ENCODE data around the gene SOCS7.

SOCS7 gene

DNA sequence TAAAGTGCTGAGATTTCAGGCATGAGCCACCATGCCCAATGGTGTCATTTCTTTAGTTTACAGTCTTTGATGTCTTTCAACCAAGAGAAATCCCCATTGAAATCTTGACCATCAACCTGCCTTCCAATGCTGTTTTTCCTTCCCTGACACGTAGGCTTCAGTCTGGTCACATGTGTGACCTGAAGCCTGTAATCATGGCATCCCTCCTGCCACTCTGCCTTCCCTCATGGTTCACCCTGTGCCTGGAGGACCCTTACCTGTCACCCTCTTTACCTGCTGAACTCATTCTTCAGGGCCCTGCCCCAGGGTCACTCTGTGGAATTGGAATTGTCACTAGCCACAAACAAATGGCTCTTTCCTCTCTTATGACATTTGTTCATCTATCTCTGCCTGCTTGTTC lies 58.6 kb downstream of the SOCS7 start:
- ChIA-PET CTCF (interaction anchor here (1.1 to 17.1 kb wide), 3 partner anchors 9 to 88 kb away, joined by 3 to 456 read pairs (median 3); partner anchors contain the start of genes GPR179 and SOCS7), POLR2A (no interaction called here)
- DNase-seq (ENCODE audit: low read depth, low spot score) = no peak
- TF ChIP-seq, protein P1, sequence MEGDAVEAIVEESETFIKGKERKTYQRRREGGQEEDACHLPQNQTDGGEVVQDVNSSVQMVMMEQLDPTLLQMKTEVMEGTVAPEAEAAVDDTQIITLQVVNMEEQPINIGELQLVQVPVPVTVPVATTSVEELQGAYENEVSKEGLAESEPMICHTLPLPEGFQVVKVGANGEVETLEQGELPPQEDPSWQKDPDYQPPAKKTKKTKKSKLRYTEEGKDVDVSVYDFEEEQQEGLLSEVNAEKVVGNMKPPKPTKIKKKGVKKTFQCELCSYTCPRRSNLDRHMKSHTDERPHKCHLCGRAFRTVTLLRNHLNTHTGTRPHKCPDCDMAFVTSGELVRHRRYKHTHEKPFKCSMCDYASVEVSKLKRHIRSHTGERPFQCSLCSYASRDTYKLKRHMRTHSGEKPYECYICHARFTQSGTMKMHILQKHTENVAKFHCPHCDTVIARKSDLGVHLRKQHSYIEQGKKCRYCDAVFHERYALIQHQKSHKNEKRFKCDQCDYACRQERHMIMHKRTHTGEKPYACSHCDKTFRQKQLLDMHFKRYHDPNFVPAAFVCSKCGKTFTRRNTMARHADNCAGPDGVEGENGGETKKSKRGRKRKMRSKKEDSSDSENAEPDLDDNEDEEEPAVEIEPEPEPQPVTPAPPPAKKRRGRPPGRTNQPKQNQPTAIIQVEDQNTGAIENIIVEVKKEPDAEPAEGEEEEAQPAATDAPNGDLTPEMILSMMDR (IDR thresholded peaks at IDR 0.05; ENCODE audit: insufficient read depth, low read length, missing control alignments) = no peak
- H3K4me3 ChIP-seq (ENCODE audit: low read depth, low read length) = no peak overlapping the region

DNA sequence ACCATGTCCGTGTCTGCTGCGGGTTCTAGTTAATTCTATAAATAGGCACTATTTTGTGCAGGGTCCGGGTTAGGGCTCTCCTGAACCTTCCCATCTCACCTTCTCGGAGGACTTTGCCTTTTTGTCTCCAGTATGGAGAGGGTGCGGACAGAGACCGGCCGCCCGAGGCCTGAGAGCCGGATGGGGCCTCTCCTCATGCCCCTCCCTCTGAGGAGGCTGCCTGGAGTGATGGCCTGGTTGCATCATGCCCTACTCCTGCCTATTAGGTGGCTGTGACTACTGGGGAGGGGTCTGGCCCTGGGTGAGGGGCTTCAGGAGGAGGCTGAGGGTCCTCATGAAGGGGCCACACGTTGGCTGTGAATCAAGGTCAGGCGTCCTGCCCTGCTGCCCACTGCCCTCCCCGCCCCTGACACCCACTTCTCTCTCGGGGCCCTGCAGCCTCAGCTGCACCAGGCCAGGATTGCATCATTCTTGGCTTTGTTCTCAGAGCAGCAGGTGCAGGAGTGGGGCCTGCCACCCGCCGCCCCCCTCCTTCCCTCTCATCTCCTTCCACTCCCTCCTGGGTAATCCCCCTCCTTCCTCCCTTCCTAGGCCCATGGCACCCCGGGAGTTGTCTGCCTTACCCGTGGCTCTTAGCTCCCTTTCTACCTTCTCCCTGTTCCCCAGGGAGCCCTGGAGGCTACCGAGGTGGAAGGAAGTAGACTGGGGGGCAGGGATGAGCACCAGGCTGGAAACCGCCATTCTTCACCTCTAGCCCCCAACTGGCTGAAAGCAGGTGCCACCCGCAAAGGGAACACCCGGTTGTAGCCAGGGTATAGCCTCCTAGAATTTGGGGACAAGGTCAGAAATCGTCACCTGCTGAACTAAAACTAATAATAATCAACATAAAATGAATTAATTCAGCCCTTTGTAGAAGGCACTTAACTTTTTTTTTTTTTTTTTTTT lies 63.9 kb downstream of the SOCS7 start:
- DNase-seq (ENCODE audit: low read depth, low spot score) = no peak
- TF ChIP-seq, protein P1 (IDR thresholded peaks at IDR 0.05; ENCODE audit: insufficient read depth, low read length, missing control alignments) = no peak
- CTCF ChIA-PET = interaction anchor here (0.8 to 17.1 kb wide), 33 partner anchors 10 to 252 kb away, joined by 3 to 456 read pairs (median 7); partner anchors contain the start of genes GPR179 and SOCS7
- peak overlapping the region; percentile 36 for H3K4me3 ChIP-seq (ENCODE audit: low read depth, low read length)
- POLR2A ChIA-PET = interaction anchor here (0.6 to 1.0 kb wide), 2 partner anchors 60 to 66 kb away, joined by 3 to 4 read pairs; no protein-coding TSS in a partner anchor

DNA sequence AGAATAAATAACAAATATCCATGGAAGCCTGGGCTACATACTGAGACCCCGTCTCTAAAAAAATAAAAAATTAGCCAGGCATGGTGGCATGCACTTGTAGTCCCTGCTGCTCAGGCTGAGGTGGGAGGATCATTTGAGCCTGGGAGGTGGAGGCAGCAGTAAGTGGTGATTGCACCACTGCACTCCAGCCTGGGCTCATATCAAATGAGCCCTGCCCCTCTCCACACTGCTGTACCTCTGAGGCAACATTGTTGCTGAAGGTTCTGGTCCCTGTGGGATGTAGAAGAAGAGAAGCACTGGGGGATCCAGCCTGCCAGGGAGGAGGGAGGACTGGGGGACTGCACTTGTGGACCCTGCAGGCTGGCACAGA lies 65.2 kb downstream of the SOCS7 start:
- POLR2A ChIA-PET = no interaction called here
- no peak for DNase-seq (ENCODE audit: low read depth, low spot score)
- CTCF ChIA-PET = interaction anchor here (17.1 kb wide), 1 partner anchor 66 kb away, joined by 456 read pairs; the partner anchor contains the start of genes GPR179 and SOCS7
- H3K4me3 ChIP-seq (ENCODE audit: low read depth, low read length) = no peak overlapping the region
- TF ChIP-seq, protein P1 (IDR thresholded peaks at IDR 0.05; ENCODE audit: insufficient read depth, low read length, missing control alignments) = no peak

DNA sequence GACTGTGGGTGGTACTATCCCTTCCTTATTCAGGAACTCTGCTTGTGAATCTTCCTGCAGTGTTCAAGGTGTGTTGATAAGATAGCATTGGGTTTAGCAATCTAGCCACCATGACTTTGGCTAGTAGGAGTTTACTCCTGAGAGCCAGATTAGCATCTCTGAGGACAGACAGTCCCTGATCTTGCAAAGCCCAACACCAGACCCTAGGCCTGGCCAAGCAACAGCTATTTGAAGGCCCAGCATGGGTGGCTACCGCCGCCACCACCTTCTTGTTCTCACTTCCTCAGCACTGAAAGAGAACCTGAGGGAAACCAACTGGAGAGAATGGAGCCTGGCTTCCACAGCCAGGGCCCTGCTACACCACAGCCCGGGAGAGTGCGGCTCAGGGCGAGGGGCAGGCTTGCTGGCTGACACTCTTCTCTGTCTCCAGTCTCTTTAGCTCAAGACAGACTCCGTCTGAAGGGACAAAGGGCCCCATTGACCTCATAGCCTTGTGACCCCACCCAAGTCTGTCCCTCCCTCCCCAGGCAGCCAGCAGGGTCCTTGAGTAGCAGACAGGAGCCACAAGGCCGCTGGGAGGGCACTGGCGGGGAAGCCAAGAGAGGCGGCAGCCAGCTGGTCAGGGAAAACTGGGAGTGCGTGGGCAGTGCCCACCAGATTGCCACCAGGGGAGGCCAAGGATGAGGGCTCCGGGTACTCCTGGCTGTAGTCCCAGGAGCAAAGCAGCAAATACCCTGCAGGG lies 65.7 kb downstream of the SOCS7 start:
- TF ChIP-seq, protein P1 (IDR thresholded peaks at IDR 0.05; ENCODE audit: insufficient read depth, low read length, missing control alignments) = no peak
- CTCF ChIA-PET = interaction anchor here (0.9 to 17.1 kb wide), 2 partner anchors 56 to 67 kb away, joined by 3 to 456 read pairs; partner anchors contain the start of genes GPR179 and SOCS7
- DNase-seq (ENCODE audit: low read depth, low spot score) = no peak

DNA sequence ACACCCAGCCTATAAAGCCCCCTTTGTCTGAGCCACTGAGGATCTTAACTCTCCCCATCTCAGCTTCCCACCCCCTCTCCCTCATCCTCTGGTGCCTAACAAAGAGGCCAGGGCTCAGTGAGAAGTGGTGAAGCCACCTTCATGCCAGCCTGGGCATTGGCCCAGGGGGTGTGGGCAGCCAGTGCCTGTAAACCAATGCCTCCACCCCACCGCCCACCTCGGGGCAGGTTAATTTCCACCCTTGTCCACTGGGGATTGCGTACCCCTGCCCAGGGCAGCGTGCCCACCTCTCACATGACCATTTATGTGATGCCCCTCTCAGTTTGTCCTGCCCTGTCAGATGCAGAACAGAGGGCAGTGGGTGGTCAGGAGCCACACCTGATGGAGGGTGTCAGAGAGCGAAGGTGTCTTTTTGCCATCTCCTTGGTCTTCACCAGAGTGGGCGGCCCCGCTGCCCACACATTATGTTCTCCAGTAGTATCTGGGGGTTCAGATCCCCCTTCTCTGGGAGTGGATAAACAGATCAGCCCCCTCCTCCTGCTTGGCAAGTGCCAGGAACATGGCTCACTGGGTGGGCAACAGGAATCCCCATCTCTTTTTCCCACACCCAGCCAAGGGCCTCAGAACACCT lies 66.5 kb downstream of the SOCS7 start:
- TF ChIP-seq, protein P1 (IDR thresholded peaks at IDR 0.05; ENCODE audit: insufficient read depth, low read length, missing control alignments) = no peak
- no peak overlapping the region for H3K4me3 ChIP-seq (ENCODE audit: low read depth, low read length)
- no peak for DNase-seq (ENCODE audit: low read depth, low spot score)
- ChIA-PET CTCF (interaction anchor here (0.9 to 17.1 kb wide), 2 partner anchors 56 to 68 kb away, joined by 3 to 456 read pairs; partner anchors contain the start of genes GPR179 and SOCS7), POLR2A (no interaction called here)

More for the DNA sequence above, 65.7 kb downstream of the SOCS7 start:
- H3K4me3 ChIP-seq (ENCODE audit: low read depth, low read length) = no peak overlapping the region
- POLR2A ChIA-PET = no interaction called here
